CD4-positive, alpha-beta T cell treated with Interleukin-4 for 1 hour (primary cell): ENCODE results near the gene ARFRP1.

Experiments
- DNase-seq, 2 donors: peaks; one replicate each; pipeline ENCODE4 v3.0.0-alpha.2; 2020 to 2022

The ARFRP1 gene, protein sequence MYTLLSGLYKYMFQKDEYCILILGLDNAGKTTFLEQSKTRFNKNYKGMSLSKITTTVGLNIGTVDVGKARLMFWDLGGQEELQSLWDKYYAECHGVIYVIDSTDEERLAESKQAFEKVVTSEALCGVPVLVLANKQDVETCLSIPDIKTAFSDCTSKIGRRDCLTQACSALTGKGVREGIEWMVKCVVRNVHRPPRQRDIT

DNA sequence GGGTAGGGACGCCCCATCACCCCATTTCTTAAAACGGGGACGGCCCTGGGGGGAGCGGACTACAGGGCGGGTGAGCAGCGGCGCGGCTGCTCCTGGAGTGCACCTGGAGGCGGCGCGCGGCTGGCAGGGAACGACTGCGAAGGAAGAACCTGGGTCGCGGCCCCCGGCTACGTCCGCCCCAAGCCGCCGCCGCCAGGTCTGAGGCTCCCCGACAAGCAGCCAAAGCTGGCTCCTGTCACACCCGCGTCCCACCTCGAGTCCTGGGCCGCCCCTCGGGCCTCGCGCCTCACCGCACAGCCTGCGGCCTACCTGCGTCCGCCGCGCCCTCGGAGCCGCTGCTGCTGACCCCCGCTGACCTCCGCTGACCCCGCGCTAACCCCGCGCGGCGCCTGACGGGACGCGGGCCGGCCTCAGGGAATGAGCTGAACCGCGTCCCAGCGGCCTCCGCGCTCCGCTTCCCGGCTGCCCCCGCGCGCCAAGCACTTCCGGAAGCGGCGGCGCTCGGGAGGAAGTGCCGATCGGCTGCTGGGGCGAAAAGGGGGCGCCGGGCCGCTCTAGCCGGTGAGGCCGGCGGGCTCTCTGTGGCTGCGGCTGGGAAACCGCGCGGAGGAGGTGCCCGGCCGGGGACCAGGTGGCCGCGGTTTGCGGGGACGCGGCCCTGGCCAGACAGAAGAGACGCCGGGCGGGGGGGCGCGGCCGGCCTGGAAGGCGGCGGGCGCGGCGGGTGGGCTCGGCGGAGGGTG, at the start of gene ARFRP1, which contains the start of gene ZGPAT:
Gene ARFRP1, minus strand, starts transcription at position 419 of the 743 bp plus-strand sequence. CDS start 885 bp downstream, outside the sequence.
Gene ZGPAT, plus strand, starts transcription at position 482 of the 743 bp plus-strand sequence. CDS start 542 bp downstream, outside the sequence.
- peak; percentile 86 to 89 for DNase-seq

DNA sequence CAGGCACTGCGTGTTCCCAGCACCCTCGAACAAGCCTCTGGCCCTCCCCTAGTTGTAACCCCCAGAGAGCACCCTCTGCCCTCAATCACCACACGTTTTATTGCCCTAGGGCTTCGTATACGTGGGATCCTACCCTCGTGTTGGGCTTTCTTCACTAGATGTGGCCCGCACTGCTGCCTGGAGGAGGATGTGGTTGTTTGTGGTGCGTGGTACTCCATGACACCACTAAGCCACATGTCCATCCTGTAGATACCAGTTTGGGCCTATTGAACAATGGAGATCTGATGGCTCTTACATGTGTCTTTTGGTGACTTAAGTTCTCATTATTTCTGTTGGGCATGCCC, 48.8 kb upstream of the ARFRP1 start:
- peak in 1 of 2 donors; percentile 42 for DNase-seq

DNA sequence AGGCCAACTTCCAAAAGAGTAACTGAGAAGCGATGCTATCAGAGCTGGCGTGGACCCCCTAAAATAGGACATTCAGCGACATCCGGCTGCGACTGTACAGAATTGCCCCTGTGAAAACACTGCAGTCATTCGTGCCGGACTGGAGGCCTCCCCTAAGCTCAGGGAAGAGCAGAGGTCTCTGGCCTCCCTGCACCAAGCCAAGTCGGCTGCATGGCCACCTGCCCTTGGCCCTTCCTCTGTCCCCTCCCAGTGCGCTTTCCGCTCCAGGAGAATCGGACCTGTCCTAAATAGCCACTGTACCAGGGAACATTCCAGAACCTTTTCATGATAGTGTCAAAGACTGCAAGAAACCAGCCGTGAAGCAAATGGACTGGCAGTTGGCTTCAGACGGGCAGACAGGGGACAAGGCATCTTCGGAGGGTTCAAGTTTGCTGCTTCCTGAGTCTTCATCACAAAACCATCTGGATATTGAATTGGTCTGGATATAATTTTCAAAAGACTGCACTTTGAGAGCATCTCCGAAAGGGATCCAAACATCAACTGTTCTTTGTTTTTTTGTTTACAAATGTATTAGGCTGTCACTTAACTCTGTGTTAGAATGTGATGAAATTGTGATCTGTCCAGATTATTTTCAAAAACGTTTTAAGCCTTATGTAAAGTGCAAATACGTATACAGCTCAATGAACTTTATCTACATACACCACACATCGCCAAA, 48.3 kb upstream of the ARFRP1 start:
- DNase-seq: no peak

DNA sequence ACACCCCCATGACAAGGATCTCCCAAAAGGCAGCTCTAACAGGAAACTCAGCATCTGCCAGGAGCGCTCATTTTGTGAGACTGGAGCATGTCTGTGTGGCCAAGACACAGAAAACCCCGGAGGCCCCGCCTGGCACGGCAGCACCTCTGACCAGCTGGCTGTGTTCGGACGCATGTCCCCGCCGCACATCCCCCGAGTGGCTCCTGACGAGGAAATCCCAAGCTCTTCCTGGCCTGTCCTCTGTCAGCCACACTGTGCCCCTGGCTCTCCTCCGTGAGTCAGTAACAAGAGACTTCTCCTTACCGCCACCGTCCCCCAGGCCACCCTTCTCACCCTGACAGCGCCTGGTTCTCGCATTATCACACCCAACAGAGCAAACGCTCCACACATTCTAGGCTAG, 46.2 kb upstream of the ARFRP1 start:
- DNase-seq: no peak

DNA sequence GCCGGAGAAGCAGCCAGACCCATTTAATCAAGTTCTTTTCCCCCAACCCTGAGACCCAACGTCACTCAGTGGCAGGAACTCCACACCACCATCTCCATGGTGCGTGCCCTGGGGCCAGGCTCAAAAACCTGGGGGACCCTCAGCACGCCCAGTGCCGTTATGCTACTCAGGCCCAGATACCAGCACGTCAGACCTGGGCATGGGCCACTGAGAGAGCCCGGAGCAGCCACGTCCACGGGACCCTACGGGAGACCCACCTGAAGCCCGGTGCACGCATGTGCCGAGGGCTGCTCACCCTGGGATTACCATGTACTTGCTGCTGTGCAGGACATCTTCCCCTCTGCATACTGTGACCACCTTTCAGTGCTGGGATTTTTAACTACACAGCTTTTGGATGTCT, 45.6 kb upstream of the ARFRP1 start:
- DNase-seq: no peak

DNA sequence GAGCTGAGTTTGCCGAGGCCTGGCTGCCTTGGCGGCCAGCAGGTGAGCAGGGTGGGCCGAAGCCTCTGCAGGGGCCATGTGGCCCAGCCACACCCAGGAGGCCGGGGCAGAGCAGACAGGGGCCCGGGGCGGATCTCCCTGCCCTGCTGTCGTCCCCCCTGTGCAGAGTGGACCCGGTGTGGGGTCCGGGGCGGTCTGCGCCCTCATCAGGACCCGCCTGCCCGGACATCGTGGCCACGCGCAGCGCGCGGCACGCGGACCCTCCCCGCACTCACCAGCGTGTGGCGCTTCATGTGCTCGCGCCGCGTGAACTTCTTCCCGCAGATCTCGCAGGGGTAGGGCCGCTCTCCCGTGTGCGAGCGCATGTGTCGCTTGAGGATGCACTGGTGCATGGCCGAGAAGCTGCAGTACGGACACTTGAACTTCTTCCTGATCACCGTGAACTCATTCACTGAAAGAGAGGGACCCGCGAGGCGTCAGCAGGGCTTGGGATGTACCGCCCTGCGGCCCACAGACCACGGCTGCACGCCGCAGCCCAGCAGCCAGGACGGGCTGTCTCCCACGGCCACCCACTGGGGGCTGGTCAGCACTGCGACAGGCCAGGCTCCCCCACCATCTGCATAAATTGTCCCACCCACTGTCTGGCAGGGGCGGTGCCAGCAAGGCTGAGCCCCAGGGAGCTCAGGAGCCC, 44.8 kb upstream of the ARFRP1 start:
- no peak for DNase-seq

DNA sequence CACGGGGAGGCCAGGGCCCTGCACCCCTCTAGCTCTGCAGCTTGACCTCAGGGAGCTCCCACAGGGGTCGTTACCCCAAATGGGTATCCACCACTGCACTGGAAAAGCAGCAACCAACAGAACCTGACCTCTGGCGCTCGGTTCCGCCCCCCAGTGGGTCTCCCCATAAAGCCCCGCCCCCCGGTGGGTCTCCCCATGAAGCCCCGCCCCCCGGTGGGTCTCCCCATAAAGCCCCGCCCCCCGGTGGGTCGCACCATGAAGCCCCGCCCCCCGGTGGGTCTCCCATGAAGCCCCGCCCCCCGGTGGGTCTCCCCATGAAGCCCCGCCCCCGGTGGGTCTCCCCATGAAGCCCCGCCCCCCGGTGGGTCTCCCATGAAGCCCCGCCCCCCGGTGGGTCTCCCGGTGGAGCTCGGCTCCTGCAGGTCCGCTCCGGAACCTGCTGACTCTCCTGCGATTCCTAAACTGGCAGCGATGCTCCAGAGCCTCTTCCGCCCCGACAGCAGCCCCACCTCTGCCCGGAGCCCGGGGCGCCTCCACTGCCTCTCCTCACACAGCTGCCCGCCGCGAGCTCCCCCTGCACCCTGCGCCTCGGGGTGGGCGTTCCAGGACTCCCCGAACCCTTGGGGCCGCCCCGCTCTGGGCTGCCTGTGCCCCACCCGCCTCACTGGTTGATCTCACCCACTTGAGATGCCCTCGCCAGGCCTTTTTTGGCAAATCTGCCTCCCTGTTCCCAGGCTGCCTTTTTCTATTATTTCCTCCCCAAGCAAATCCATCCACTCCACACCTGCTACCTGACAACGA, 43.9 kb upstream of the ARFRP1 start:
- peak in 1 of 2 donors; percentile 29 for DNase-seq

DNA sequence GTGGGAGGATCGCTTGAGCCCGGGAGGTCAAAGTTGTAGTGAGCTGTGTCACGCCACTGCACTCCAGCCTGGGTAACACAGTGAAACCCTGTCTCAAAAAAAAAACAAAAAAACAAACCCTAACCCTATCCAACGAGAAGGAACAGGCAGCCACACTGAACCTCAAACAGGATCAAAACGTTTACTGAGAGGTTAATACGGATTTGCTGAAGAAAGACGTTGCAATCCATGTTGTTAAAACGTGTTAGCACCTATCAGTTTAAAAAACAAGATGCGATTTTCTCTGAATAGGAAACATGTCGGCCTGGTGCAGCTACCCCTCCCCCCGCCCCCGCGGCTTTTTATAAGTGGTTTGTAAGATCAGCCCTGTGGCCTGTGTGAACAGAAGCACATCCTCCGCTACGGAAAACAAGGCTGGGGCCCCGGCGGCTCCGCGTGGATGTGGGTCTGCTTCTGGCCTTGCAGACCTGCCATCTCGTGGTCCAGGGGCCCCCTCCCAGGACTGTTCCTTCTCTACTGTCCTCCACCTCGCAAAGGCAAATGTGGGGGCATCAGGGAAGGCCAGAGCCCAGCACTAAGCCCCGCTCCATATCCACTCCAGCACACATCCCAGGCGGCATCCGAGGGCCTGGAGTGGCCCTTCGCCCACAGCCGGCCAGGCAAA, 43.2 kb upstream of the ARFRP1 start:
- peak; percentile 54 to 69 for DNase-seq

DNA sequence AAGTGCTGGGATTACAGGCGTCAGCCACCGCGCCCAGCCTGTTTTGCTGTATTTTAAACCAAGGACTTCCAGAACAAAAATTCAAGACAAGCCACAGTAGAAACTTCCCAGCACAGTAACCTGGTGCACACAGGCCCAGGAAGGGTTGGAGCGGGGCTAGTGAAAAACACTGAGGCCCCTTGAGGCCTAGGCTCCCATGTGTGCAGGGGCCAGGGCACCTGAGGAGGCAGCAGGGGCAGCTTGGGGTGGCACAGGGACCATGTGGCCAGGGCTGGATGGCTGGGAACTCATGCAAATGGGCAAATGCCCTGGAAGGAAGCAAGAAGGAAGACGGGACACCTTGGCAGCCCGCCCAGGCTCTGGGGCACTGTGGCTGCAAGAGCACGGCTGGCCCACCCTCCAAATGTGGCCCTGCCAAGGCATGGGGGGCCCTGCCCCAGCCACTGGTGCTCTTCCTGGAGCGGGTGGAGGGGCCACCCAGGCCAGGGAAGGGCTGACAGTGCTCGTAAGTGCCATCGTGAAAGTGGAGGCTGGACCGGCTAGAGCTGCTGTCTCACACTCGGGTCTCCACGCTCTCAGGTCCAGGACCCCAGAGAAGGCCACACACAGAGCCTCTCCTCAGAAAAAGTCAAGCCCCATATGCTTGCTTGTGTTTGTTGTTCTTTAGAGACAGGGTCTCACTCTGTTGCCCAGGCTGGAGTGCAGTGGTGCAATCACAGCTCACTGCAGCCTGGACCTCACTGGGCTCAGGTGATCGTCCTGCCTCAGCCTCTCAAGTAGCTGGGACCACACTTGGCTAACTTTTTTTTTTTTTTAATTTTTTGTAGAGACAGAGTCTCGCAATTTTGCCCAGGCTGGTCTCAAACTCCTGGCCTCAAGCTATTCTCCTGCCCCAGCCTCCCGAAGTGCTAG, 42.1 kb upstream of the ARFRP1 start:
- DNase-seq: no peak

DNA sequence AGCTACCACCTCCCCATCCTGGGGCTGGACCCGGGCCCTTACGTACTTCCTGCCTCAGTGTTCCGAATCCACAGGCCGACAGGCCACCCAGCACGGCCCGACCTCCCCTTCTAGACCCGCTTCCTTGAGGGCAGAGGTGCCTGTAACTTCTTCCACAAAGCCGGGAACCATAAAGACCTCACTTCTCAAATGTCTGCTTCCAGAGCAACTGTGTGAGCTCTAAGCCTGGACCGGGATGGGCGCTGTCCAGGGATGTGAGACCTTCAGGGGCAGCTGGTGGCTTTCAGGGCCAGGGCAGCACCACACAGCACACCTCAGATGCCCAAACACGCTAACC, 41.1 kb upstream of the ARFRP1 start:
- DNase-seq: no peak

DNA sequence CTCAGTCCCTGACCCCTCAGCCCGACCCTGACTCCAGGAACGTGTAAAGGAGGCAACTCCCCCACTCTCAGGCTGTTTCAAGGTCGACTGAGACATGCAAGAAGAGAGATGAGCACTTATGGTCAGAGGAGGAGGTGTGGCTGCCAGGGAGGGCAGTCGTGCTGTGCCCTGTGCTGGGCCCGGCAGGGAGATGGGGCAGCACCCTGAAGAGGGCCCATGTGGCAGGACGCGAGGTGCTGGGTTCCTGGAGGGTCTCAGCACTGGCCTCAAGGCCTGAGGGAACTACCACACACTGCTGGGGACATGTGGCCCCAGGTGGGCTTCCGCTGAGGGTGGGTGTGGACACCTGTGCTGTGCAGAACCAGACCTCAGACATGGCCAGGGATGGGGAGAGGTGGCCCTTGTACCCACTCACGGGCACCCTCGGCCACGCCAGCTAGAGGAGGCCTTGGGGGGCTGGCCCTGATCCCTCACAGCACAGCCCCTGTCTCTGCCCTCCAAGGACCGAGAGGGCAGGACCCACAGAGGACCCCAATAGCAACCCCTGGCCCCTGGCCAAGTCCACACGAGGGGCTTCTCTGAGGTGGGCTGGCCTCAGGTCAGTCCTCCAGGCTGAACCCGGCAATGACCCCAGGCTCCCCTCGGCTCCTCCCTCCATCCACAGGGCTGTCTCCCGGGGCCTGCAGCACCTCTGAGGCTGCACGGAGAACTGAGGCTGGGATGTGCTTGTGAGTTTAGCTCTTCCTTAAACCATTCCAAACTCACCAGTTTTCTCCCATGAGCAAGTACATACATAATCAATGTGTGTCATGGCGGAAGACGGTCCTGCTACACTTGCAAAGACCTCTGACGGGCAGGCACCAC, 40.5 kb upstream of the ARFRP1 start:
- no peak for DNase-seq

DNA sequence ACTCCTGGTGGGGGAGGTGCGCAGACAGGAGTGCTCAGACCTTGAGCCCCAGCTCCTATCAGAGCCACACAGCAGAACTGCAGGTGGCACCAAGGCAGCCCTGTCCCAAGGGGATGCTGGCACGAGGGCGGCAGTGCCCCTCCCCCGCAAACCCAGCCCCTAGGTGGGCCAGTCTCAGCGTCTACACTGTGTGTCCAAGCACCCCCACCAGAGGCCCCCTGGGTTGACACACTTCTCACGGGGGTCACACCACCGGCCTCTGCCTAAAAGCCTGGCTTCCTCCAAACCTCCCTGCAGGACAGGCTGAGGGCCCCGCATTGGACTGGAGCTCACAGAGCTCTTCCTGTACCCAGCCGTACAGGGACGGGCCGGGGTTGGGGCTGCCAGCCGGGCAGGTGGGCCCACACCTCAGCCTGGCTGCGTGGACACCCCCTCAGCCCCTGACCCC, 39.9 kb upstream of the ARFRP1 start:
- DNase-seq: no peak

DNA sequence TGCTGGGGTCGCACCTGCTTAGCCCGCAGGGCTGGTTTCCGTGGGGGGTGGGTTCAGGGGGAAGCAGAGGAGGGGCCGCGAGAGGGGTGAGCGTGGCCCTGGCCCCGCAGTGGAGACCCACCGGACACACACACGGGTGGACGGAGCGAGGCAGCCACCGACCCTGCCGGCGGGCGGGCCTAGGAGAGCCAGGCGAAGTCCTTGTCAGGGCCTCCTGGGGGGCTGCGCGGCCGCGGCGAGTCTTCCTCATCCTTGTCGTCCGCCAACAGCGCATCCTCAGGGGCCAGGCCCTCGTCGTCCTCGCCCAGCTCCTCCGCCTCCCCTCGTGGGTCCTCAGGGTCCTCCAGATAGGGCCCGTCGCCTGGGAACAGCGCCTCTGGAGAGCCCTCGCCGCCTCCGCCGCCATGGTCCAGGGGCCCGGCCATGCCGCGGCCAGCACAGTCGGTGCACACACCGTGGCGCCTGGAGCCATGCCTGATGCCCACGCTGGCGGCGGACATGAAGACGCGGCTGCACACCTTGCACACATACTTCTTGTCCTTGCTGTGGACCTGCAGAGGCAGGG, 39.1 kb upstream of the ARFRP1 start:
- no peak for DNase-seq

DNA sequence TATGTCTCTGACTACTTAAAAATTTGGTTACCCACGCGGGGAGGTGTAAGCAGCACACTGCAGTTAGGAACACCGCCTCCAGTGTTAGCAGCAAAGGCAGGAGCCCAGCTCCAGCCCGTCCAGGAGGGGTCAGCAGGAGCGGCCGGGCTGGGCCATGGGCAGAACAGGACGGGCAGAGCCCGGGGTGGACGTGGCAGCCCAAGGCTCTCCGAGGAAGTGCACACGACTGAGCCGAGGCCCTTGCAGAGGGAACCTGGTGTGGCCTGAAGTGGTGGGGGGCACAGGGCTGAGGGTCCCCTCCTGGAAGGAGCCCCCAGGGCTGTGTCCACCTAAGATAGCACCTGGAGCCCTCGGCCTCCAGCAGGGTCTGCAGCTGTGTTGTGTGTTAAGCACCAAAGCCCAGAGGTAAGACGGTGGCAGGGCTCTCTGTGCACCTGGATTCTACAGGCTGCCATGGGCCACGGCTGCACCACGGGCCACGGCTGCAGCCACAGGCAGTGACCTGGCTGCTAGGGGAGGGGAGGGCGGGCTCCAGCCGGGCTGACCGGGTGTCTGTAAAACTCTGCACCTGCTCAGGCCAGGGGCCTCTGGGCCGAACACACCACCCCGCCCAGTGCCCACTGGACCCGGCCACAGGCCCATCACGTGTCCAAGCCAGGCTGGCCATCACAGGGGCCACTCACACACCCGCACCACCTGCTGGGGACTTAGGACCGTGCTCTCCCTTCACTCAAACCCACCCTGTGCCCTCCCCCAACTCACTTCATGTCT, 38.4 kb upstream of the ARFRP1 start:
- no peak for DNase-seq

DNA sequence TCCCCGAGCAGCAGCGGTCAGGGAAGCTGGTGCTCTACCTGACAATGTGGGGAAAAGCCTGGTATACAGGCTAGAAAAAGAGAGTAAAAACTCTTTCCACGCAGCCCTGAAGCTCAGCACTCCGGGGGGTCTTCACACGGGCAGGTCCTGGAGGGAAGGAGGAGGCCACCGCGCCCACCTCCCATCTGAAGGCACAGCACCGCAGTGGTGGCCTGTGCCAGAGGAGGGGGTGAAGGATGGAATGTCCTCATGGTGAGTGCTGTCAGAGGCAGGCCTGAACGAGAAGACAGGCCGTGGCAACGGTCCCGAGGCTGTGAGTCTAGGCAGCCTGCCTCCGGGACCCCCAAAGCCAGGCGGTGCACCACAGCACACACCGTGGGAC, 37.6 kb upstream of the ARFRP1 start:
- no peak for DNase-seq

DNA sequence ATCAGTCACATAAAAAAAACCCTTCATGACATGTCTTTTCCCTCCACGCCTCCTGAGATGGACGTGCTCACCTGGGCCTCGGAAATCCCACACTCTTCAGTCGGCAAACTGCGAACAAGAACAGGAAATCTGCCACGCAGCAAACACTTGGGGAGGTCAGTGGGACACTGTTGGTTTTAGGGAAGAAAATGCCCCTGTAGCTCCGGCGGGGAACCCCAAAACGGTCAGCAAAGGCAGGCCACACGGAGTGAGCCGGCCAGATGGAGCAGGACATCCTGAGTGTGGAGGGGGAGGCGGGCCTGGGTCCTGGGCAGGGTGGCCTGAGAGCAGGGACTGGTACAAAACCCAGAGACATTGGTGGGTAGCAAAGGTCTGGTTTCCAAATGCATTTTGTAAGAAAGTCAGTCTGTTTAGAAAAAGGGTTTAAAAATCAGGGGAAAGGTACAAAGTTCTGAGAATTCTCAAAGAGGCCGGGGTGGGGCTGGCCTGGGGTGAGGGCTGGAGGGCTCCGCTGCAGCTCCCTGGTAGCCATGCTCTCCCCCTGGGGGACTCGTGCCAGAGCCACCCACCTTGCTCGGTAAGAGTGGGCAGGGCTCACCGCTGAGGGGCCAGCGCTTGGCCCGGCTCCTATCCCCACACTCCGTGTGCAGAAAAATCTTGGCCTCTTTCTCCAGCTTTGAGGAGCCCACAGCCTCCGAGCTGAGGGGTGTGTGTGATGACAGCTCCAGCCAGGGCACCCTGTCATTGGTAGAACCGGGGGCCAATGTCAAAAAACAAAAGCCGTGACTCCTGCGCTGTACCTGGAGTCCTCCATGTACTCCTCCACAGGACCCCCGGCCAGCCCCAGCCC, 37.0 kb upstream of the ARFRP1 start:
- DNase-seq: no peak

DNA sequence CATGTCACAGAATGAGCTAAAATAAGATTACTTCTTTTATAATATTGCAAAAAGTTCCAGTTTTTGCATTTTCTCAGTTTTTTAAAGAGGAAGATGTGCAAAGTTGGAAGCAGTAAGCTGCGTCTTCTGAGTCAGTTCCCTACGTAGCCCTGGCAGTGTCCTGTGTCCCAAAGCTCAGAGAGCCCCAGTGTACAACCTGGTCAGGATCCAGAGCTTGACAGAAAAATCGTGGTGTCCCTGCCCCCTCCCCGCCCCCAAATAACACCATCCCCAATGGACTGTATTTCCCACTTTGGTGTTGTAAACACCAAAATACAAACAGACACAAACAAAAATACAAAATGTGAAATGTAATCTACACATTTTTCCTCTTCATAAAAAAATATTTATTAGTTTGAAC, 36.4 kb upstream of the ARFRP1 start:
- no peak for DNase-seq
